Ascending aorta (tissue), 2 donors: ENCODE measurements around the gene PA2G4. TPM values are rescaled to one million over a fixed set of nuclear protein-coding genes. Genes with fewer than 3 reads are reported as not detected.
"Not testable (repeated sequence)": the region's sequence is repeated elsewhere in the genome, so short reads cannot be mapped to it uniquely, and the experiment has no call there.

Experiments used
- DNase-seq, 2 donors: peaks; one replicate each; pipeline ENCODE4 v3.0.0-alpha.2; 2019; ENCODE audit warnings: low spot score in 2 of 2
- H3K27ac ChIP-seq, 2 donors: fragments of 200-600 bp; sonication (generic); one replicate each; pipeline ENCODE4 v1.5.1; 2016 to 2017; ENCODE audit warnings: mild to moderate bottlenecking in 1 of 2
- H3K27me3 ChIP-seq: fragments of 200-600 bp; sonication (generic); one replicate; pipeline ENCODE4 v1.5.1; 2017
- H3K36me3 ChIP-seq, 2 donors: fragments of 200-600 bp; sonication (generic); one replicate each; pipeline ENCODE4 v1.5.1; 2016
- H3K4me1 ChIP-seq, 2 donors: fragments of 200-600 bp; sonication (generic); one replicate each; pipeline ENCODE4 v1.5.1; 2016 to 2017; ENCODE audit warnings: mild to moderate bottlenecking in 1 of 2
- H3K4me3 ChIP-seq, 2 donors: fragments of 200-600 bp; sonication (generic); one replicate each; pipeline ENCODE4 v1.5.1; 2016 to 2017; ENCODE audit warnings: mild to moderate bottlenecking in 1 of 2
- H3K9me3 ChIP-seq, 2 donors: fragments of 200-600 bp; sonication (generic); one replicate each; pipeline ENCODE4 v1.5.1; 2016
- CTCF ChIP-seq, 3 experiments: fragments of 200-600 bp in 2 of 3; fragments of 450-650 bp in 1 of 3; sonication (generic) in 2 of 3; IDR thresholded peaks; one replicate each; pipeline ENCODE4 v1.5.1; 2016 to 2019; ENCODE audit warnings: antibody characterized with exemption in 3 of 3, mild to moderate bottlenecking in 1 of 3, moderate library complexity in 1 of 3
- intact Hi-C: fragments of 100-400 bp; cut with DNase I; formaldehyde crosslinking; loops from one replicate; pipeline ENCODE4 v1.15.1; 2023
- total RNA-seq: library from RNA; depleted of rRNA; stranded (reverse); fragments of >200 nt; gene quantifications from one replicate; pipeline ENCODE4 v1.1.0, GENCODE V29; 2016

The PA2G4 gene
- total RNA-seq, 1 donor from 2014 or later, result 101 TPM

- peak overlapping the region; percentile 86 to 91 for H3K27ac ChIP-seq
- intact Hi-C loops, result no loop called here
These were observed 48.7 kb downstream of the PA2G4 start for GRCh38 chr12:56152756-56153677.

GRCh38 chr12:56153678-56154065 lies 49.3 kb downstream of the PA2G4 start:
- Histone ChIP-seq H3K4me1 (peaks cover 0 to 25% of the 10 kb centered on the region in 2 donors), H3K36me3 (no peaks in the 10 kb centered on the region), H3K27ac (no peak overlapping the region), H3K9me3 (no peaks in the 10 kb centered on the region), H3K27me3 (no peaks in the 10 kb centered on the region), H3K4me3 (no peak overlapping the region)
- DNase-seq, result no peak
- no peak for TF ChIP-seq CTCF (IDR thresholded peaks at IDR 0.05)
- intact Hi-C loops, result no loop called here

More at GRCh38 chr12:56152756-56153677, 48.7 kb downstream of the PA2G4 start:
- H3K36me3 ChIP-seq, result no peaks in the 10 kb centered on the region
- H3K4me1 ChIP-seq, result peaks cover 0 to 25% of the 10 kb centered on the region in 2 donors
- H3K9me3 ChIP-seq, result no peaks in the 10 kb centered on the region
- TF ChIP-seq CTCF (IDR thresholded peaks at IDR 0.05), result no peak
- H3K4me3 ChIP-seq, result peak overlapping the region; percentile 68 to 93
- no peaks in the 10 kb centered on the region for H3K27me3 ChIP-seq
- no peak for DNase-seq

- Histone ChIP-seq H3K27ac (no peak overlapping the region), H3K27me3 (no peaks in the 10 kb centered on the region), H3K9me3 (no peaks in the 10 kb centered on the region), H3K4me1 (peaks cover 0 to 25% of the 10 kb centered on the region in 2 donors), H3K36me3 (peaks cover 1 to 2% of the 10 kb centered on the region in 2 donors), H3K4me3 (no peak overlapping the region)
- no peak for DNase-seq
- TF ChIP-seq CTCF (IDR thresholded peaks at IDR 0.05), result no peak
- intact Hi-C loops, result no loop called here
These were observed 50.0 kb downstream of the PA2G4 start for GRCh38 chr12:56154246-56154771.

GRCh38 chr12:56154818-56155217 lies 50.5 kb downstream of the PA2G4 start:
- no peak for TF ChIP-seq CTCF (IDR thresholded peaks at IDR 0.05)
- no peak for DNase-seq
- H3K4me1 ChIP-seq, result peaks cover 3 to 27% of the 10 kb centered on the region in 2 donors
- H3K9me3 ChIP-seq, result no peaks in the 10 kb centered on the region
- no peak overlapping the region for H3K4me3 ChIP-seq
- H3K36me3 ChIP-seq, result peaks cover 6 to 7% of the 10 kb centered on the region in 2 donors
- no peak overlapping the region for H3K27ac ChIP-seq
- H3K27me3 ChIP-seq, result no peaks in the 10 kb centered on the region
- intact Hi-C loops, result no loop called here

GRCh38 chr12:56155256-56155845 lies 51.0 kb downstream of the PA2G4 start:
- Histone ChIP-seq H3K36me3 (peaks cover 11 to 12% of the 10 kb centered on the region in 2 donors), H3K4me1 (peaks cover 6 to 32% of the 10 kb centered on the region in 2 donors), H3K27ac (no peak overlapping the region), H3K27me3 (no peaks in the 10 kb centered on the region), H3K9me3 (no peaks in the 10 kb centered on the region), H3K4me3 (no peak overlapping the region)
- intact Hi-C loops, result no loop called here
- no peak for TF ChIP-seq CTCF (IDR thresholded peaks at IDR 0.05)
- DNase-seq, result no peak

- intact Hi-C loops, H3K9me3 ChIP-seq, DNase-seq, H3K27me3 ChIP-seq: not testable (repeated sequence)
- Histone ChIP-seq H3K4me3 (peak overlapping the region; percentile 83 to 96), H3K36me3 (peaks cover 24 to 25% of the 10 kb centered on the region in 2 donors), H3K4me1 (peaks cover 10 to 41% of the 10 kb centered on the region in 2 donors), H3K27ac (peak overlapping the region; percentile 91 to 94)
These were observed 52.3 kb downstream of the PA2G4 start for GRCh38 chr12:56156464-56157200.
